Measurements from ENCODE around the gene DEFB132. TPM values are rescaled to one million over a fixed set of nuclear protein-coding genes. Genes with fewer than 3 reads are reported as not detected.

Gene DEFB132
- total and polyA plus RNA-seq, 9 of the 15 experiments (the other 6 are each of a cell fraction or from before 2014, with no cell fraction given): not detected

- TF ChIP-seq, protein P1, sequence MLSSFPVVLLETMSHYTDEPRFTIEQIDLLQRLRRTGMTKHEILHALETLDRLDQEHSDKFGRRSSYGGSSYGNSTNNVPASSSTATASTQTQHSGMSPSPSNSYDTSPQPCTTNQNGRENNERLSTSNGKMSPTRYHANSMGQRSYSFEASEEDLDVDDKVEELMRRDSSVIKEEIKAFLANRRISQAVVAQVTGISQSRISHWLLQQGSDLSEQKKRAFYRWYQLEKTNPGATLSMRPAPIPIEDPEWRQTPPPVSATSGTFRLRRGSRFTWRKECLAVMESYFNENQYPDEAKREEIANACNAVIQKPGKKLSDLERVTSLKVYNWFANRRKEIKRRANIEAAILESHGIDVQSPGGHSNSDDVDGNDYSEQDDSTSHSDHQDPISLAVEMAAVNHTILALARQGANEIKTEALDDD (IDR thresholded peaks at IDR 0.05): no peak
- TF ChIP-seq ZNF561 (CRISPR knock-in tag; conservative IDR thresholded peaks at IDR 0.05) (no peak), TCF7 (IDR thresholded peaks at IDR 0.05; ENCODE audit: borderline replicate concordance) (no peak), KAT2B (IDR thresholded peaks at IDR 0.05; ENCODE audit: low read depth, low read length) (no peak), ETS2 (tag; IDR thresholded peaks at IDR 0.05; ENCODE audit: borderline replicate concordance, poor library complexity, severe bottlenecking) (no peak), RFX7 (CRISPR knock-in tag; IDR thresholded peaks at IDR 0.05) (no peak), GTF2A2 (tag; IDR thresholded peaks at IDR 0.05) (no peak), ZNF121 (CRISPR knock-in tag; conservative IDR thresholded peaks at IDR 0.05) (no peak), IRF1 (CRISPR knock-in tag; IDR thresholded peaks at IDR 0.05; ENCODE audit: borderline replicate concordance) (no peak), EWSR1 (IDR thresholded peaks at IDR 0.05; ENCODE audit: borderline replicate concordance, low read depth, partially characterized antibody) (no peak), TBP (optimal IDR thresholded peaks at IDR 0.05; ENCODE audit: low read depth, low read length) (peak; percentile 42), YBX1 (IDR thresholded peaks at IDR 0.05) (no peak), ZNF253 (CRISPR knock-in tag; conservative IDR thresholded peaks at IDR 0.05) (no peak), MCM3 (IDR thresholded peaks at IDR 0.05) (no peak), PHF21A (IDR thresholded peaks at IDR 0.05; ENCODE audit: borderline replicate concordance, low read depth) (no peak), FOXK1 (CRISPR knock-in tag; IDR thresholded peaks at IDR 0.05; ENCODE audit: borderline replicate concordance) (peak; percentile 71; the same call in 1 of the 2 replicates), XRCC3 (IDR thresholded peaks at IDR 0.05) (no peak), GATA2 (CRISPR knock-in tag; IDR thresholded peaks at IDR 0.05) (no peak), SMARCE1 (IDR thresholded peaks at IDR 0.05) (no peak), MYBL2 (IDR thresholded peaks at IDR 0.05; ENCODE audit: low read depth) (no peak), MYBL2 (CRISPR knock-in tag; IDR thresholded peaks at IDR 0.05; ENCODE audit: borderline replicate concordance) (no peak), RNF219 (CRISPR knock-in tag; IDR thresholded peaks at IDR 0.05) (no peak), FOXK2 (conservative IDR thresholded peaks at IDR 0.05 in 1 of 2, IDR thresholded peaks at IDR 0.05 in 1 of 2; ENCODE audit: low read depth in 2 of 2) (peak in 1 of 2 experiments; percentile 42; a peak in 1 of 4 replicates)
- TF ChIP-seq, protein P2, sequence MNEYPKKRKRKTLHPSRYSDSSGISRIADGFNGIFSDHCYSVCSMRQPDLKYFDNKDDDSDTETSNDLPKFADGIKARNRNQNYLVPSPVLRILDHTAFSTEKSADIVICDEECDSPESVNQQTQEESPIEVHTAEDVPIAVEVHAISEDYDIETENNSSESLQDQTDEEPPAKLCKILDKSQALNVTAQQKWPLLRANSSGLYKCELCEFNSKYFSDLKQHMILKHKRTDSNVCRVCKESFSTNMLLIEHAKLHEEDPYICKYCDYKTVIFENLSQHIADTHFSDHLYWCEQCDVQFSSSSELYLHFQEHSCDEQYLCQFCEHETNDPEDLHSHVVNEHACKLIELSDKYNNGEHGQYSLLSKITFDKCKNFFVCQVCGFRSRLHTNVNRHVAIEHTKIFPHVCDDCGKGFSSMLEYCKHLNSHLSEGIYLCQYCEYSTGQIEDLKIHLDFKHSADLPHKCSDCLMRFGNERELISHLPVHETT (CRISPR knock-in tag; conservative IDR thresholded peaks at IDR 0.05 in 1 of 2, IDR thresholded peaks at IDR 0.05 in 1 of 2): no peak
These were observed 32.7 kb downstream of the DEFB132 start, which contains the start of gene C20orf96 (continued) for GRCh38 chr20:290084-290831.
